OCI-M1 (cell line): ENCODE results near the gene CC2D1A.
"Not testable (repeated sequence)": the region's sequence is repeated elsewhere in the genome, so short reads cannot be mapped to it uniquely, and the experiment has no call there.

ENCODE experiments used
- DNase-seq: peaks from one replicate; lab custom pipeline; 2025; lab: John Stamatoyannopoulos, UW

Gene CC2D1A

DNA sequence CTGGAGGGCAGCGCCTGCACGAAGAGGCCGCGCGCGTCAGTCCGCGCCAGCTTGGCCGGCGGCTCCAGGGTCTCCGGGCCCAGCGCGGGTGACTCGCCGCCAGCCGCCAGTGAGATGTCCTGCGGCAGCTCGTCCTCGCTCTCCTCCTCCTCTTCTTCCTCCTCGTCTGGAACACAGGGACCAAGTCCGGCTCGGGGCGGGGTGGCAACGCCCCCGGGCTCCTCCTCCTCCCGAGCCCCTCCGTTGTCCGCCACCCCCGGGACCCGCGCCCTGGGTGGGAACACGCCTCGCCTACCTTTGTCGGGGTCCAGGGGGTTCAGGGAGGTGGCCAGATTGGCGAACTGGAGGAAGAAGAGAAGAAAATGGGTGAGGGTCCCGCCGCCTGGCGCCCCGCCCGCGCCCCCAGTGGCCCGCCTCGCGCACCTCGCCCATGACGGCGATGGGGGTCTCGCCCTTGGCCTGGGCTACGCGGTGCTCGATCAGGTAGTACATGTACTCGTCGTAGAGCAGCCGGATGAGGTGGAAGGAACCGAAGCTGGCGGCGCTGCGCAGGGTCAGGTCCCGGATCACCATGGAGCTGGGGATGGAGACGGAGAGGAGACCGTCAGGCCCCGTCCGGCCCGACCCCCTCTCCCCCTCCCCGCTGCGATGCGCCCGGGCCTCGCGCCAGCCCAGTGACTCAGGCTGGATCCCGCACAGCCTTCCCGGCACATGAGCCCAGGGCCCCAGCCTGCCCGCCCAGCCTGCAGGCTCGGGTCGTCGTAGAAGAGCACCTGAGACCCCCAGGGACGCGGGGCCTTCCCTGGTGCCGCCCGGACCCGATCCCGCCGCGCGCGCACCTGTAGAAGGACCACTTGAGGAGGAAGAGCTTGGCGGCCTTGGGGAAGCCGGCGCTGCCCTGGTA lies 57.0 kb downstream of the CC2D1A start:
- no peak for DNase-seq

DNA sequence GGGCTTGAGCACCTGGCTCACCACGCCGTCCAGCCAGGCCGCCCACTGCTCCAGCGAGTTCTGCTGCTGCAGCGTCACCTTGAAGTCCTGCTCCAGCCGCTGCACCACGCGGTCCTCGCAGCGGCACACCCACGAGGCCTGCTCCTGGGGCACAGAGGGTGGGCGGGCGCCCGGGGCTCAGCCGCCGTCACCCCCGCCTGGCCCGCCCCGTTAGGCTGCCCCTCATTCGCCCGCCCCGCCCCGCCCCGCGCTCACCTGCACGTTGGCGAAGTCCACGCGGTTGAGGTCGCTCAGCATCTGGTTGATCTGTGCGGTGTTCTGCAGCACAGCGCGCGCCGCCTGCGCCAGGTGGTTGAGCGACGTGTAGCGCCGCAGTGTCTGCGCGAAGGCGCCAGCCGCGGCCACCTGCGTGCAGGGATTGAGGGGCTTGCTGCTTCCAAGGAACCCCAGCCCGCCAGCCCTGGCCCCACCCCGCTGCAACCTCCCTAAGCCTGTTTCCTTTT lies 57.7 kb downstream of the CC2D1A start:
- no peak for DNase-seq

DNA sequence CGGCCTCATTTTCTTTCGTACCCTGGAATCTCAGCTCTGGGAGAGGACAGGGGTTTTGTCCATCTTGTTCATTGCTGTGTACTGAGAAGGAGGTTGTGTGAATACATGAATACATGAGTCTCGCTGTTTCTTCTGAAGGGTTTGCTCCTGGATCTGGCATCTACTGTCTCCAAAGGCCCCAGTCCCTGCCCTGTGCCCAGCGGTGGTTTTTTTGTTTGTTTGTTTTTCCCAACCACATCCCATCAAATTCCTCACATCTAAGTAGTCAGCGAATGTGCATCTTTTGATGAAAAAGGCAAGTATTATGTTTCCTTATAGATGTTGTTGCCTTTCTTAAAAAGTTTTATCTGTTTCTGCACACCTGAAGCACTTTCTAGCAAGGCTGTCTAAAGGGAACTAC lies 58.8 kb downstream of the CC2D1A start:
- DNase-seq: no peak

DNA sequence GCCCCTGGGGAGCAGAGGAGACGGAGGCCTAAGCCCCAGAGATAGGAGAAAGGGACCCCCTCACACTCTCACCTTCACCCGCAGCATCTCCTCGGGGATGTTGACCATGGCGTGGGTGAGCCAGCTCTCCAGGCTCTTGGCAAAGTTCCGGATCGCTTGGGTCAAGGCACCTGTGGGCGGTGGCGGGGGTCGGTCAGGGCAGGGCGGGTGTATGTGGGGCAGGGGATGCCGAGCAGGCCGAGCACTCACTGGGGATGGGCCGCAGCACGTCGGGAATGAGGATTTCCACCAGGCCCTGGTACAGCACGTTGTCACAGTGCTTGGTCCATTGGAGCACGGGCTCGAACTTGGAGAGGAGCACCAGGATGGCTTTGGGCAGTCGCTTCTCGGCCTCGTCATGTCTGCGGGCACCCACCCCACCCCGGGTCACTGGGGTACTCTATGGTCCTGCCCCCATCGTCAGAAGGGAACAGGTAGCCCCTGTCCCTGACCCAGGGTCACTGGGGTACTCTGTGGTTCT lies 59.4 kb downstream of the CC2D1A start:
- DNase-seq: no peak

DNA sequence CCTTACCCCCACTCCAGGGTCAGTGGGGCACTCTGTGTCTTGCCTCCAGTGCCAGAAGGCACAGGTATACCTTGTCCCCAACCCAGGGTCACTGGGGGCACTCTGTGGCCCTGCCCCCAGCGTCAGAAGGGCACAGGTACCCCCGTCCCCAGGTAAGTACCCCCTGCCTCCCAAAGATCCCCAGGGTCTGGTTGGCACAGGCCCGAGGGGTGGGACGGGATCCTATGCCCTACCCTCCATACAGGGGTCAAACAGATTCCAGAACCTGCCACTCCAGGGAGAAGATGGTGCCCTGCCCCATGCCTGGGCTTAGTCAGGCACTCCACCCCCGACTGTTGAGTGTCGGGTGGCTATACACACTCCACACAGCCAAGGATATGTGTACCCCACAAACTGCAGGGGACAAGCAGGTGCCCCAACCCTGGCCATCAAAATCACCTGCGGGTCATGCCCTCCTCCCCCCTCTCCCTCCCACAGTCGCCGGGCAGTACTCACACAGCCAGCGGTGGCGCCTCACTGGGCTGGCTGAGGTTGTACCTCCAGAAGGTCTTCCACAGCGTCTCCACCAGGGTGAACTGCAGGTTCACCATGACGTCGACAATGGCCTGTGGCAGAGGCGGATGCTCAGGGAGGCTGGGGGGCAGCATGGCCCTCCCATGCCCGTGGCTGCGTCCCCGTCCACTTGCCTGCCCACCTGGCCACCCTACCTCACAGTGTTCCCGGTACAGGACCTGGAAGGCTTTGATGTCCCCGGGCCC lies 60.1 kb downstream of the CC2D1A start:
- DNase-seq: no peak

DNA sequence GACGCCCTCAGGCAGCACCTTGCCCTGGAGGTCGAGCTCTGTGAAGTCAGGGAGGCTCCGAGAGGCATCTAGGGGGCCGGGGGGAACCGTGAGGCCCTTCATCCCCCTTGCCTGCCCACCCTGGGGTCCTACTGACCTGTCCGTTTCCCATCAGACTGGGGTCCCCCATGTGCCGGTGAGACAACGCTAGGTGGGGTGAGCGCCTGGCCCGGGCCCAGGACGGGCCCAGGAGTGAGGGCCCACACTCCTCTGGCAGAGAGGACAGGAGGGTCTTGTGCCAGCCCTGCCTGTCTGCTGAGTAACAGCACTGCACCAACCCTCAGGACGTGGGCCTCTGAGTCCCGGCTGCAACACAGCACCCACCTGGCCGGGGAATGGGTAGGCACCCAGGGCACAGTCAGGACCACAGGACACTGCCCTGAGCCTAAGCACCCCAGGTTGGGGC lies 60.7 kb downstream of the CC2D1A start:
- no peak for DNase-seq

DNA sequence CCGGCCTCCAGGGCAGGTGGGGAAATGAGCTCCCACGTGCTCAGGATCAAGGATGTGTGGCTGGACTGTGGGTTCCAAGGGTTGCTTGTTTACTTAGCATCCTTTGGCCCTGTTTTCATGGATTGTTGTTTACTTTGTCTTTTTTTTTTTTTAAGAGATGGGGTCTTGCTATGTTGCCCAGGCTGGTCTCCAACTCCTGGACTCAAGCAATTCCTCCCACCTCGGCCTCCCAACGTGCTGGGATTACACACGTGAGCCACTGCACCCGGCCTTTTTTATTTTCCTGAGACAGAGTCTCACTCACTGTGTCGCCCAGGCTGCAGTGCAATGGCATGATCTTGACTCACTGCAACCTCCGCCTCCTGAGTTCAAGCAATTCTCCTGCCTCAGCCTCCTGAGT lies 61.2 kb downstream of the CC2D1A start:
- not testable (repeated sequence) for DNase-seq

DNA sequence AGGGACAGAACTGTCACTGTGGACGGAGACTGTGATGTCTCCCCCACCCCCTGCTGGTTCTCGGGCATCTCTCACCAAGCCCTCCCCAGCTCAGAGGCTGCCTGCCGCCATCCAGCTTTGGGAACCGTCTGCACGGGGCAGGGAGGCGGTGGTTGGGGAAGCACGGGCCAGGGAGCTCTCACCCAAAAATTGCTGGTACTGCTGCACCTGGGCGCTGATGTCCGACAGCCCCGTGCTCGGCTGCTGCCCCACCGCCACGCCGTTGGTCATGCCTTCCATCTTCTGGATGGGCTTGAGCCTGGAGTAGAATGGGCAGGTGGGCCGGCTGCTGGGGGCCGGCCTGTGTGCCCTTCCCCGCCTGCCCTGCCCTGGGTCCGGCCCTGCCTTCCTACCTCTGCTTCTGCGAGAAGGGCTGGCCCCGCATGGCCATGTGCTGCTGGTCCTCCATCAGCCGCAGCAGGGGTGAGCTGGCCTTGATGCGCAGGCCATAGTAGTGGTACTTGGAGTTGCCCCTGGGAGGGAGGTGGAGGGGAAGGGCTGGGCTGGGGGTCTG lies 62.5 kb downstream of the CC2D1A start:
- no peak for DNase-seq

DNA sequence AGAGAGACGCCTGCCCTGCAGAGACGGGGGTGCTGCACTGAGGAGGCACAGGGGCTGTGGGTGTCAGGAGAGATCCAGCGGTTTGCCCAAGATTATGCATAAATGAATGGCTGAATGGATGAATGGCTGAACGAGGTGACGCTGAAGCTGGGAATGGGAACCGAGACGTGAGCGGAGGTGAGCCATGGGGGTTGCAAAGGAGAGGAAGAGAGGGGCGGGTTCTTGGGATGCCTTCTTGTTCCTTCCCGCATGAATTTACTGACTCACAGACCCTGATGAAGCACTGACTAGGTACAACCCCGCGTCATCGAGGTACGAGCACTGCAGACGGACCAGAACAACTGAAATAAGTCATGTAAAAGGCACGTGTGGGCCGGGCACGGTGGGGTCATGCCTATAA lies 63.0 kb downstream of the CC2D1A start:
- DNase-seq: no peak

DNA sequence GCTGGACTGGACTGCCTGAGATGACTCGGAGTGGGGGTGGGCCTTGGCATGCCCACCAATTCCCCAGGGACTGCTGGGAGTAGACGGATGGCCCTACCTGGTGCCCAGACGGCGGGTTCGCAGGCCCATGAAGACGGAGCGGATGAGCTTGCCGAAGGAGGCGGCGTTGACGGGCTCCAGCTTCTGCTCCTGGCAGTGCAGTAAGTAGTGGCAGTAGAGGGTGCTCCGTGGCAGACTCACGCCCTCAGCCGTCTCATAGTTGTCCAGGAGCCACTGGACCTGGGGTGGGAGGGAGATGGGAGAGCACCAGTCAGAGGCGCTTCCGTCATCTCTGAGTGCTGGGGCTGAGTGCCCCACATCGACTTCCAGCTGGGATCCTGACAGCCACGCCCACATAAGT lies 63.9 kb downstream of the CC2D1A start:
- no peak for DNase-seq

DNA sequence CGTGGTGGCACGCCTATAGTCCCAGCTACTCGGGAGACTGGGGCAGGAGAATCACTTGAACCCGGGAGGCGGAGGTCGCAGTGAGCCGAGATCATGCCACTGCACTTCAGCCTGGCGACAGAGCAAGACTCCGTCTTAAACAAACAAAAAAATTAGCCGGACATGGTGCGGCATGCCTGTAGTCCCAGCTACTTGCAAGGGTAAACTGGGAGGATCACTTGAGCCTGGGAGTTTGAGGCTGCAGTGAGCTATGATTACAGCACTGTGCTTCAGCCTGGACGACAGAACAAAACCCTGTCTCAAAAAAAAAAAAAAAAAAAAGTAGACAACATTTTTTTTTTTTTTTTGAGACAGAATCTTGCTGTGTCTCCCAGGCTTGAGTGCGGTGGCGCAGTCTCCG lies 65.9 kb downstream of the CC2D1A start:
- DNase-seq: not testable (repeated sequence)

DNA sequence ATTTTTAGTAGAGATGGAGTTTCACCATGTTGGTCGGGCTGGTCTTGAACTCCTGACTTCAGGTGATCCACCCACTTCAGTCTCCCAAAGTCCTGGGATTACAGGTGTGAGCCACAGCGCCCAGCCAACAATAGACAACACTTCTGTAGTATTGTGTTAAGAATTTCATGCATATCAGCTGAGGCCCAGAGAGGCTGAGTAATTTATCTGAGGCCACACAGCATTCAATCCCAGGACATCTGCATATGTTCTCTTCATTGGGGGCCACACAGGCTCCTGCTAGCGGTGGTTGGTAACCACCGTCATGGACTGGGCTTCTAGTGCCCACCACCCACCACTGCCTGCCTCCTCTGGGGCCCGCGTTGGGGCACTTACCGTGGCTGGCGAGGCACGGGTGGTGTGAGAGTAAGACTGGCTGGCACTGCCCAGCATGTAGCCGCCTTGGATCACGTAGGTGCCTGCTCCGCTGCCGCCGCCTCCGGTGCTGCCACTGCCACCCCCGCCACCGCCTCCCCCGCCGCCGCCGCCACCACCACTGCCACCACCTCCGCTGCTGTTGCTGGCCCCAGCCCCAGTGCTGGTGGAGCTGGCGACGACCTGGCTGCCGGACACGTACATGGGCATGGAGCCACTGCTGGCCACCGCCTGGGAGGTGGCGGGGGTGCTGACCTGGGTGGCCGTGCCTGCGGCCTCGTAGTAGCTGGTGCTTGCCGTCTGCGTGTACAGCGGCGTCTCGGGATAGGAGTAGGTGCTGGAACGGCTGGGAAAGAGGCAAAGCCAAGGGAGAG lies 66.6 kb downstream of the CC2D1A start:
- DNase-seq: no peak

DNA sequence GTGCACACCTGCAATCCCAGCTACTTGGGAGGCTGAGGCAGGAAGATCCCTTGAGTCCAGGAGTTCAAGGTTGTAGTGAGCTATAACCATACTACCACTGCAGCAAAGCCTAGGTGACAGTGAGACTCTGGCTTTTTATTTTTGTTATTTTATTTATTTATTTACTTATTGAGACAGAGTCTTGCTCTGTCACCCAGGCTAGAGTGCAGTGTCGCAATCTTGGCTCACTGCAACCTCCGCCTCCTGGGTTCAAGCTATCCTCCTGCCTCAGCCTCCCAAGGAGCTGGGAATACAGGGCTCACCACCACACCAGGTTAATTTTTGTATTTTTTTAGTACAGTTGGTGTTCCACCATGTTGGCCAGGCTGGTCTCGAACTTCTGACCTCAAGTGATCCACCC lies 67.5 kb downstream of the CC2D1A start:
- DNase-seq: not testable (repeated sequence)

DNA sequence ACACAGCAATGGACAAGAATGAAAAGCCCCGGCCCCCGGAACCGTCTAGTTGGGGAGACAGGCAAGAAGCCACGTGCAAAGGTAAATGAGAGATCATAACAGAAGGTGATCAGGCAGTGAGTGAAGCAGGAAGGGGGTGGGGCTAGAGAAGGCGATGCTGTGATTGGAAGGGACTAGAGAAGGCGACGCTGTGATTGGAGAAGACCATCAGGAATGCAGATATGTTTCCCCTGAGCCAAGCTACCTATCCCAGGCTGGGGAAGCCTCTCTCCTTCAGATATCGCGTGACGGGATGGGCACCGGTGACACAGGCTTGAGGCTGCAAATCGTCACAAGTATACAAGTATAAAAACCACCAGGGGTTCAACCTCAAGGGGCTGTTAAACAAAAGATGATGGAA lies 68.1 kb downstream of the CC2D1A start:
- no peak for DNase-seq

DNA sequence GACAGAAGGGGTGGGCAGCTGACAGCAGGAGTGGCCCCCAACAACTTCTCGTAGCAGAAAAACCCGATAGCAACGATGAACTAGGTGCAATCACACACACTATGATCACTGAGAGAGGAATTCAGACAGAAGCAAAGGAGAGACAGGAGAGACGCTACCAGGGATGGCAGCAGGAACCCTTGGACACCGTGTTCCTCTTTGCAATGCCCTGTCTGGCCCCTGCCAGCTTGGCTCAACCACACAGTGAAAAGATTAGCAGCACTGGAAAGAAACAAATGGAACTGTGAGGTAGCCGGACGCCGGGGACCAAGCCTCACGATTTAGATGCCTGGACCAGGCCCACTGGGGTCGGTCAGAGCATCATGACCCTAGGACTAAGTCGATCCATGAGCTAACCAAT lies 69.9 kb downstream of the CC2D1A start:
- DNase-seq: no peak

DNA sequence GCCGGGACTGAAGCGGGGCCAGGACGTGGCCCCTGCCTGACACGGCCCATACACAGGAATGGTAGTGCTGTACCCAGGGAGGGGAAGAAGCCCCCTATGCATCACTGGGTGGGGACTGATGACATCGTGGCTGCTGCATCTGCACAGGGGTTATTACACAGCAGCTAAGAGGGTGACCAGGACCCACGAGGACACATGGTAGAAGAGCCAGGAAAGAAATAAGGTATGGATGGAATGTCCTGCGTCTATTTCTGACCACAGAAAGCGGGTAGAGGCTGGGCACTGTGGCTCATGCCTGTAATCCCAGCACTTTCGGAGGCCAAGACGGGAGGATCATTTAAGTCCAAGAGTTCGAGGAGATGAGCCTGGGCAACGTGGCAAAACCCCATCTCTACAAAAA lies 70.4 kb downstream of the CC2D1A start:
- no peak for DNase-seq

DNA sequence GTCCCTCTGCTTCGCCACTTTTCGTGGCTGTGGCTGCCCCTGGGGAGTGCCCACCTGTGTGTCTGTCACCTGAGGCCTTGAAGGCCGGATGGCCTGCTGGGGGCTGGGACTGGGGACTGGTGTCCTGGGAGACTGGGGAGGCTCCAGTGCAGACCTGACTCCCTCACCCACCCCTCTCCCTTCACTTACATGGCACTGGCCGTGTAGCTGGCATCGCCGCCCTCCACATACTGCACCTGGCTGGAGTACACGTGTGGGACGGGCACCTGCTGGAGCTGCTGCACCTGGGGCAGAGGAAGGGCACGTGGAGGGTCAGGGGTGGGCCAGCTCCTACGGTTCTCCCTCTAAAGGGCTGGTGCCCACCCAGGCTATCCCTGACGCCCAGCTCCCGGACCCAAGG lies 71.8 kb downstream of the CC2D1A start:
- no peak for DNase-seq

DNA sequence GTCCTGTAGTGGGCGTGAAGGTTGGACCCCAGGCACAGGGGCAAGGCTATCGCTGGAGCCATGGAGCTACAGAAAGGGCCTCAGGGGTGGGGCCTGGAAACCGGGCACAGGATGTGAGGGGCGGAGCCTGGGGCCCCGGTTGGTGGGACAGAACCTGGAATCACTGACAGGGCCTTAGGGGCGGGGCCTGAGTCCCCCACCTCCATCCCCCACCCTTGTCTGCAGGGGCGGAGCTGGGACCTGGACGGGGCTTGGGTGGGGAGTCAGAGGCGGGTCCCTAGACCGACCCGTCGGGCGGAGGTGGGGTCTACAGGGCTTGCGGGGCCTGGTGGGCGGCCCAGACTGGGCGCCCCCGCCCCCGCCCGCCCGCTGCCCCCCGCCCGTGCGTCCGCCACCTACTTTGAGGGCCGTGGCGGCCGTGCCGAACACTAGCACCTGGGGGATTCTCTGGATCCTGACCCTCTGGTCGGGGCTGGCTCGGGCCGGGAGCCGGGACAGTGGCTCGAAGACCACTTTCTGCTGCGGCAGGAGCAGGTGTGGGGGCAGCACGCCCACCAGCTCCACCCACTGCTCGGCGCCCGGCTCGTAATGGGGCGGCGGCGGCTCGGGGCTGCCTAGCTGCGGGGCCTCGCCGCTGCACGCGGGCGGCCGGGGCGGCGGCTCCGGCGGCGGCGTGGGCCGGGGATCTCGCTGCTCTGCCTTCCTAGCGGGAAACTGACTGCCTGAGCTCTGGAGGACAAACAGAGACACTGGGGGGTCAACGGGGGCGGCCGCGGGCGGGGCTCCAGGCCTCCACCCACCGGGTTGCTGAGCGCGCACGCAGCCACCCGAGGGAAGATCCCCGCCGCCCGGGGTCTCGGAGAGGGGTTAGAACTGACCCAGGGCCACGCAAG lies 72.6 kb downstream of the CC2D1A start:
- DNase-seq: no peak

DNA sequence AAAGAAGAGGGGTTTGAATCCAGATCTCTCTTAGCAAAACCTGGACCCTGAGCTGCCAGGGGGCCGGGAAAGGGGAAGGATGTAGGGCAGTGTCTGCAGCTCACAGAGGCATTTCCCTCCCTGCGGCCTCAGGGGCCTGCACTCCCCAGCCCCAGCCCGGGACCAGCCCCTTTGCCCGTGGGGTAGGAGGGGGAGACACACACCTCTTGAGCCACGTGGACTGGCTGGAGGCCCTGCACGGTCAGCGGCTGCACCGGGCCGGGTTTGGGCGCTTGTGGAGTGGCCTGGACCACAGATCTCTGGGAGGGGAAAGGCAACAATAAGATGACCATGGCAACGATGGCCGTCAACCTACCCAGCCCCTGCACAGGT lies 73.2 kb downstream of the CC2D1A start:
- DNase-seq: no peak

DNA sequence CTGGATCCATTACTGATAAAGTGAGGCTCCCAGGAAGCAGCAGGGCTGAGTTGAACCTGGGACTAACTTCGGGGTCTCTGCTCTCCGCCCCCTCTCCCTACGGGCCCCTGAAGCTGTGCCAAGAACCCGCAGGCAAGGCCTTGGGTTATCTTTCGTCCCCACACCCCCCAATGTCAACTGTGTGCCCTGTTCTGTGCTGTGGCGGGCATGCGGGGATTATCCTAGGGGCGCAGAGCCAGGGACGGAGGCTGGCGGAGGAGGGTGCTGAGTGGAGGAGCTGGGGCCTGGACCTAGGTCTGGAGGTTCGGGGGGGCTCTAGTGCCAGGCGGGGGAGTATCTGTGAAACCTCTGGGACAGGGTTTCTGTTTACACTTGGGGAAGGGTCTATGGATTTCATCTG lies 73.7 kb downstream of the CC2D1A start:
- no peak for DNase-seq

DNA sequence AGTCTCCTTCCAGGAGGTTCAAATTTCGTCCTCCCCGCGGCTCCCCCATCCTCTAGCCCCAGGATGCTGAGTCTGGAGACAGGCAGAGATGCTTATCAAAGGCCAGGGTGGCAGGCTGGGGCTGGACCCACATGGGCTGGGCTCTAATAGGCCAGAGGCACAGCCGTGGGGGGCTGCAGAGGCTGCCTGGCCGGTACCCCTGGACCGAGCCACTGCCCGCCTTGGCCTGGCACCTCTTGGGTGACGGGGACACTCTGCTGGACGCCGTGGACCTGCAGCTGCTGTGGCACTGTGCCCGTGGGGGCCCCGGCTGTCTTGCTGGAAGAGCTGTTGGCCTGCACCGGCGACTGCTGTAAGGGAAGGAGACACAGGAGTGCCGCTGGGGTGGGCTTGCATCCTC lies 74.3 kb downstream of the CC2D1A start:
- no peak for DNase-seq
